ENCODE data around the gene MPHOSPH6.

DNA sequence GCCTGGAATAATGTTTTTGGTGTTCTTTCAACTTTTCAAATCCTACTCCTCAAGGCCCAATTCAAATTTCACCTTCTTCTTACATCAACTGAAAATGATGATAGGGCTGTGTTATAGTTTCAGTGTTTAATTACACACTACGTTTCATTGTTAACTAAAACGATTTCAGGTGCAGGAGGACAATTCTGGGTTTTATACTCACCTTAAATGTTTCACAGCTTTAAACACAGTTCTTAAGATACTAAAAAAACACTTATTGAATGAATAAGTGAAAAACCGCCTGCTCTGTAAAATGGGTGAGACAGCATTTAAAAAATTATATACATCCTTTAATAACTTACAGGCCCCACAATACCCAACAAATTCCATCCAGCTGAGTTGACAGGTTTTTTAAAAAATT lies 6.2 kb upstream of the MPHOSPH6 start:
- TF ChIP-seq YY1 (IDR thresholded peaks at IDR 0.05; ENCODE audit: low read depth) (no peak), EP300 (IDR thresholded peaks at IDR 0.05; ENCODE audit: borderline replicate concordance) (no peak), RAD21 (IDR thresholded peaks at IDR 0.05; ENCODE audit: low read depth) (no peak), TEAD4 (IDR thresholded peaks at IDR 0.05) (no peak), CEBPB (IDR thresholded peaks at IDR 0.05) (no peak), EGR1 (IDR thresholded peaks at IDR 0.05) (no peak), TCF12 (IDR thresholded peaks at IDR 0.05; ENCODE audit: low read depth) (no peak), CREB1 (IDR thresholded peaks at IDR 0.05; ENCODE audit: low read depth) (no peak)
- TF ChIP-seq, protein P1, sequence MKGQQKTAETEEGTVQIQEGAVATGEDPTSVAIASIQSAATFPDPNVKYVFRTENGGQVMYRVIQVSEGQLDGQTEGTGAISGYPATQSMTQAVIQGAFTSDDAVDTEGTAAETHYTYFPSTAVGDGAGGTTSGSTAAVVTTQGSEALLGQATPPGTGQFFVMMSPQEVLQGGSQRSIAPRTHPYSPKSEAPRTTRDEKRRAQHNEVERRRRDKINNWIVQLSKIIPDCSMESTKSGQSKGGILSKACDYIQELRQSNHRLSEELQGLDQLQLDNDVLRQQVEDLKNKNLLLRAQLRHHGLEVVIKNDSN (IDR thresholded peaks at IDR 0.05), result no peak
- TF ChIP-seq, protein P2, sequence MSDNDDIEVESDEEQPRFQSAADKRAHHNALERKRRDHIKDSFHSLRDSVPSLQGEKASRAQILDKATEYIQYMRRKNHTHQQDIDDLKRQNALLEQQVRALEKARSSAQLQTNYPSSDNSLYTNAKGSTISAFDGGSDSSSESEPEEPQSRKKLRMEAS (IDR thresholded peaks at IDR 0.05), result no peak
- TF ChIP-seq, protein P3, sequence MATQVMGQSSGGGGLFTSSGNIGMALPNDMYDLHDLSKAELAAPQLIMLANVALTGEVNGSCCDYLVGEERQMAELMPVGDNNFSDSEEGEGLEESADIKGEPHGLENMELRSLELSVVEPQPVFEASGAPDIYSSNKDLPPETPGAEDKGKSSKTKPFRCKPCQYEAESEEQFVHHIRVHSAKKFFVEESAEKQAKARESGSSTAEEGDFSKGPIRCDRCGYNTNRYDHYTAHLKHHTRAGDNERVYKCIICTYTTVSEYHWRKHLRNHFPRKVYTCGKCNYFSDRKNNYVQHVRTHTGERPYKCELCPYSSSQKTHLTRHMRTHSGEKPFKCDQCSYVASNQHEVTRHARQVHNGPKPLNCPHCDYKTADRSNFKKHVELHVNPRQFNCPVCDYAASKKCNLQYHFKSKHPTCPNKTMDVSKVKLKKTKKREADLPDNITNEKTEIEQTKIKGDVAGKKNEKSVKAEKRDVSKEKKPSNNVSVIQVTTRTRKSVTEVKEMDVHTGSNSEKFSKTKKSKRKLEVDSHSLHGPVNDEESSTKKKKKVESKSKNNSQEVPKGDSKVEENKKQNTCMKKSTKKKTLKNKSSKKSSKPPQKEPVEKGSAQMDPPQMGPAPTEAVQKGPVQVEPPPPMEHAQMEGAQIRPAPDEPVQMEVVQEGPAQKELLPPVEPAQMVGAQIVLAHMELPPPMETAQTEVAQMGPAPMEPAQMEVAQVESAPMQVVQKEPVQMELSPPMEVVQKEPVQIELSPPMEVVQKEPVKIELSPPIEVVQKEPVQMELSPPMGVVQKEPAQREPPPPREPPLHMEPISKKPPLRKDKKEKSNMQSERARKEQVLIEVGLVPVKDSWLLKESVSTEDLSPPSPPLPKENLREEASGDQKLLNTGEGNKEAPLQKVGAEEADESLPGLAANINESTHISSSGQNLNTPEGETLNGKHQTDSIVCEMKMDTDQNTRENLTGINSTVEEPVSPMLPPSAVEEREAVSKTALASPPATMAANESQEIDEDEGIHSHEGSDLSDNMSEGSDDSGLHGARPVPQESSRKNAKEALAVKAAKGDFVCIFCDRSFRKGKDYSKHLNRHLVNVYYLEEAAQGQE (IDR thresholded peaks at IDR 0.05; ENCODE audit: low read depth), result no peak

Measured in Ishikawa (cell line).